Kidney tubule cell (primary cell): ENCODE results near the gene FAM83G.
"Not testable (repeated sequence)": the region's sequence is repeated elsewhere in the genome, so short reads cannot be mapped to it uniquely, and the experiment has no call there.

Experiments
- DNase-seq: peaks from one replicate; pipeline ENCODE4 v3.0.0-alpha.2; 2018; ENCODE audit warnings: low spot score

Gene FAM83G

DNA sequence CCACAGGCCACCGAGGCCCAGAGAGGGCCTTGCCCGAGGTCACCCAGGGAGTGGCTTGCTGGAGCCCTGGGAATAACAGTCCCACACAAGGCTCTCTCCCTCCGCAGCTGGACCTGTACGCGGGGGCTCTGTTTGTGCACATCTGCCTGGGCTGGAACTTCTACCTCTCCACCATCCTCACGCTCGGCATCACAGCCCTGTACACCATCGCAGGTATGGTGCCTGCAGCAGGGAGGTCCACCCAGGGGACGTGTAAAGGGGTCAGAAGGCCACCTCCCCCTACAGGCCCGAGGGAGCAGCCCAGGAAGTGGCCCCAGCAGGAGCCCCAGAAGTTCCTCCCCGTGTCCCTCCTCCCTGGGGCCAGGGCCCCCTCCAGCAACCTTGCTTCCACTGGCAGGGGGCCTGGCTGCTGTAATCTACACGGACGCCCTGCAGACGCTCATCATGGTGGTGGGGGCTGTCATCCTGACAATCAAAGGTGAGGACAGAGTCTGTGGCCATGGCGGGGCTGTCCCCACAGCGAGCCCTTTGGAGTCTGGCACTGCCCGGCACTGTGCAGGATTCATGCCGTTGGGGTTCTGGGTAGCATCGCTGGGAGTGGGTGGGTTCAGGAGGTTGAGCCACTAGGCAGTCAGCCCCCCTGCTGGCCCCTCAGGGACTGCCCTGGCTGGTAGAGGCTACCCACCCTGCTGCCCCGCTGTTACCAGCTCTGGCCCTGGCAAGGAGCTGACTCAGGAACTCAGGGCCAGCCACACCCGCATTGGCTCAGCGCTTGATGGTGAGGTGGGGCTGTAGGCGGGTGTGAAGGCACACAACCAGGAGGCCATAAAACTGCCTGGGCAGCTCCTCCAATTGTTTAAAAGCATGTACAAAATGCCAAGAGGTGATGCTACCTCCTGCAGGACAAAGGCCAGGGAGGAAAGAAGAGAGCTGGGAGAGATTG, 35.3 kb downstream of the FAM83G start:
- peak; percentile 38 for DNase-seq

GRCh38 chr17:18968345-18968744, 36.2 kb downstream of the FAM83G start:
- no peak for DNase-seq

DNA sequence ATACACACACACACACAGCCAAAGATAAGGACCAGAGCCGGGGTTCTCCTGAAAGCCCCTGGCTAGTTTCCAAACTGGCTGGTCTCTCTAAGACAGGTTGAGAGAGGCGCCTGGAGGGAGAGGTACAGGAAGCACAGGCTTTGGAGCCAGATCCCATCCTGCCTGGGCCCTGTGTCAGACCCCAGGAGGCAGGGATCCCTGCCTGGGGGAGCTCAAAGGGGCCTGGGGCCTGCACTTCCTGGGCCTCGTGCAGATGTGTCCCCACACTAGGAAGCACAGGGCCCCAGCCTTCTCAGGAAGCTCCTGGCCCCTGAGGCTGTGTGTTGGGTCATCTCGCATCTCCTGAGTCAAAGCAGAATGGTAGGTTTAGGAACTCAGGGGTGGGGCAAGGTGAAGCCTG, 36.6 kb downstream of the FAM83G start:
- DNase-seq = no peak

DNA sequence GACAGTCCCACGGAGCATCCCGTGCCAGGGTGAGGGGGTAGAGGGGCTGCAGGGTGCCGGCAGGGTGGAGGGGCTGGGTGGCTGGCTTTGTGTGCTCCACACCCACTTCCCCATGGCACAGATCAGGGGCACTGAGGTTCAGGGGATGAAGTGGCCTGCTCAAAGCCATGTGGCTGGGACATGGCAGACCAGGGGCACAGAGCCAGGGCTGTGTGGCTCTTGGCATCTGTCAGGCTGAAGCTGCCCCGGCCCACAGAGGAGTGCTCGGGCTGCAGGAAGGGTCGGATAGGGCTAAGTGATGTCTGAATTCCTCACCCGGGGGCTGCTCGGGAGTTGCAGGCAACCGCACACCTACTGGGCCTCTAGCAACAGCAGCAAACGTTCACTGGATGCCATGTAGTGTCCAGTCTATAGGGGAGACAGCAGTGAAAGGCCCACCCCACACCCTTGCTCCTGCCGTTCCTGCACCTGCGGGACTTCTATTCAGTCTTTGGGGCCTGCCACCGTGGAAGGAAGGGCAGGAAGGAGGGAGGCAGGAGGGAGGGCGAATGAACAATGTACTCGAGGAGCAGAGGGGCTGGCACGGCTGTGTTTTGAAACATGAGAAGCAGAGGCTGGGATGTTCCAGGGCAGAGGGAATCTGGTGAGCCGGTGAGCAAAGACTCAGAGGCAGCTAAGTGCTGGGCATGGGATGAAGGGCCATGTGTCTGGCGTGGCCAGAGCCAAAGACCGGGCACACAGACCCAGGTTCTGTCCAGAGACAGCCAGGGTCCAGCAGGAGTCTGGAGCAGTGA, 37.5 kb downstream of the FAM83G start:
- DNase-seq = no peak

DNA sequence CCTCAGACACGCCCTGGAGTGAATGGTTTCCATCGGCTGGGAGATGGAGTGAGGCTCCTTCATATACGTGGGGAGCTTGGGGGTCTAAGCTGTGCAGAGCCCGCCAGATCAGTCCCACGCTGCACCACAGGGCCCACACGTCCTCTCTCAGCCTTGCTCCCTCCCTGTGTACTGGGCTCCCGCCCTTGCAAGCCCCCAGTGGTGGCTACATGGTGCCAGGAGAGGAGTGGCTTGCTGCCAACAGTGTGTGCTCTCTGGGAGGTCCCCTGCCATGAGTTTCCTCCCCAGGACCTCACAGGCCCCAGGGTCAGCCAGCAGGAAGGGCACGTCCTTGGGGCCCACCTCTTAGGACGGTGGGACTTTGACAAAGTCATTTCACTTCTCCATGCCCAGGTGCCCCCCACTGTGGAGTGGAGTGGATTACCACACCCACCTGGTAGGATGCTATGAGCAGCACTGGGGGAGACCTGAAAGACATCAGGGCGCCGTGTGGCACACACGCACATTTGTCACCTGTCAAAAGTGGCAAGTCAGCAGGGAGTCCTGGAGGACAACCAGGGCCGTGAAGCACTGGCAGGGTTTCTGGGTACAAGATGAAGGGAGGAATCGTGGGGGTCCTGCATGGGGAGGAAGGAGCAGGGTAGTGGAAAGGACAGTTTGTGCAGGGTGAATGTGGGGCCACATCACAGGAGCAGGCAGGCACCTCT, 38.9 kb downstream of the FAM83G start:
- no peak for DNase-seq

- no peak for DNase-seq
These were observed 40.0 kb downstream of the FAM83G start for GRCh38 chr17:18964550-18964949.

- DNase-seq = no peak
These were observed 40.6 kb downstream of the FAM83G start for GRCh38 chr17:18964018-18964351.

DNA sequence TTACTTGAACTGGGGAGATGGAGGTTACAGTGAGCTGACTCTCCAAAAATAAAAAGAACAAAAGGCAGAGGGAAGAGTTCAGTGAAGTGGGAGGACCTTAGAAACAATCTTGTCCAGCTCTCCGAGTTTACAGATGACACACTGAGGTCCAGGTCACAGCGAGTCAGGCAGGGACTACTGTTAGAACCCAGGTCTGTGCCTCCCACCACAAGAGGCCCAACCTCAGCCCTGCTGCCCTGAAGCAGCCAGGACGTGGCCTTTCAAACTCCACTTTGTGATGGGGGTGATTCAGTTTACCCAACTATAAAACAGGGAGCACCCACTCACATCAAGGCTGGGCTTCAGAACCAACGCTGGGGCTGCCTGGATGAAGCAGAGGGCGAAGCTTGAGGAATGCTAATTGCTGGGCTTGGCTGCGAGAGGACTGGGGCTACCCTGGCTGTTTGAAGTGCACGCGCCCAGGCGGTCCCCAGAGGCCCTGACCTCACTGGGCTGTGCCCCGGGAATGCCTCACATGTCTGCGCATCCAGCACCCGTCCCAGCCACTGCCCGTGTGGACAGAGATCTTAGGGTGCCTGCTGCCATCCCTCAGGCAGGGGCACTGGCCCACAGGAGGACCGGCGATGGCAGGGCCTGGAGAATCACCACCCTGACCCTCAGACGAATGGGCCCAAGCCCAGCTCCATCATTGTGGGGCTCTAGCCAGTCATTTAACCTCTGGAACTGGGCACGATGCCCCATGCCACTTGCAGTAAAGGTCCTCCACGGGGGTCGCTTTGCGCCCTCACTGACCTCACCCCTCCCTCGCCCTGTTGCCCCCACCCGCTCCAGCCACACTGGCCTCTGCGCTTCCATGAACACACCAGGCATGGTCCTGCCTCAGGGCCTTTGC, 41.2 kb downstream of the FAM83G start:
- DNase-seq = peak; percentile 53

DNA sequence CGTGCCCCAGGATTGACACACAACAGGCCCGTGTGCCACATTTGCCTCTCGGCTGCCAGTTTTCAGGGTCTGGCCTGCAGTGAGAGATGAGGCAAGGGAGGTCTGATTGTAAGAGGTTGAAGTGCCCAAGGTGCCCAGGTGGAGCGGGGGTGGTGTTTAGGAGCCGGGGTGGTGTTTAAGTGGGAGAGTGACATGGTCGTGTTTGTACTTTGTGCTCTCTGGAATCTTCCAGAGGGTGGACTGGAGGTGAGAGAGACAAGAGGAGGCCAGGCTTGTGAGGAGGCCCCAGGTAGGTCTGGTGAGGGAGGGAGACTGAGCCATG, 42.1 kb downstream of the FAM83G start:
- no peak for DNase-seq

GRCh38 chr17:18961634-18962493, 42.7 kb downstream of the FAM83G start:
- DNase-seq = peak; percentile 20

DNA sequence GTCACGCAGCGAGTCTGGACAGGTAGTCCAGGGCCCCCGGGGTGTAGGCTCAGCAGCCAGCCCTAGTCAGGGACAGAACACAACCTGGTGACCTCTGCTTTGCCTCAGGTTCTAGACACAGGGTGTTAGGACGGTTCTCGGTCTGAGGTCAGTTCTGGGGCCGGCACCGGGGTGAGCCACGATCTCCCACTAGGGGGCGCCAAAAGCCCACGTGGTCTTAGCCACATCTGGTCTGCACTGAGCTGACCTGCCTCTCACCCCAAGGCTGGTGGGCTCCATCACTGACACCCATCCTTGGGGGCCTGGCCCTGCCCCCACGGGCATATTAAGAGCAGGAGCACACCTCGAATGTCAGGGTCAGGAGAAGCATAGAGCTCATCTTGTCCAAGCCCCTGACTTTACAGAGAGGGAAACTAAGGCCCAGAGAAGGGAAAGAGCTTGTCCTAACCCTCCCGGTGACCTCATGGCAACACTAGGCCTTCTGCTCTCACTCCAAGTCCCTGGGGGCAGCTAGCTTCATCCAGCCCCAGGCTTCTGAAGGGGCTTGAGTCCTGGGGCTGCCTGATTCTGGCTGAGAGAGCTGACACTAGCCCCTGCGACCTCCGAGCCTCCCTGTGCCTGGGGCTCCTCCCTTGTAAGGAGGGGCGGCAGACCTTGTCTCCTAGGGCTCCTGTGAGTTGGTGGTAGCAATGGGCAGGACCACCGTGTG, 43.6 kb downstream of the FAM83G start:
- peak; percentile 69 for DNase-seq

DNA sequence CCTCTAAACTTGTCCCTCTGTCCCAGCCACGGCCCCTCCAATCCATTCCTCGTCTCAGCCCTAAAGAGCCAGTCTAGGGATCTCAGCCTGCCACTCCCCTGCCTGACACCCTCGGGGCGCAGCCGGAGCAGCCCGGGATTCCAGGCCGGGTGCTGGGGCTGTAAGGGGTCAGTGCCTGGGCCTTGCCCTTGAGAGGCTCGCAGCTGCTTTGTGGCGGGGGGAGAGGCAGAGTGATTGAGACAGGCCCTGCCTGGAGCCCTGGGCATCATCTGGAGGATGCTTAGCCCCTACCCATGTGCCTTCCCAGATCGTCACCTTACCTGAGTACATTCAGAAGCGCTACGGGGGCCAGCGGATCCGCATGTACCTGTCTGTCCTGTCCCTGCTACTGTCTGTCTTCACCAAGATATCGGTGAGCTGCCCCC, 44.3 kb downstream of the FAM83G start:
- no peak for DNase-seq

DNA sequence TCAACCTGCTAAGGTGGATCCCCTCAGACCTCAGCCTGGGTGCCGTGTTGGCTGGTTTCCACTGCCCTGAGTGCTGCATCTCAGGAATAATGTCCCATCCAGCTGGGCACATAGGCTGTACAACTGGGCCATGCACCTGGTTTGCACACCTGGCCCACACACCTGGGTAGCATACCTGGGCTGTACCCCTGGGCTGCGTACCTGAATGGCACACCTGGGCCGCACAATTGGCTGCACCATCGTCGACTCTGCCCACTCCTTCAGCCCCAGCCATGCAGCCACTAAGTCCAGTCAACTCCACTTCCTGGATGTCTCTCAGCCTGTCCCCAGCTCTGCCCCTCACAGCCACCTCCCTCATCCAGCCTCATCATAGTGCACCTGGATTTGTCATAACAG, 44.7 kb downstream of the FAM83G start:
- no peak for DNase-seq

- DNase-seq = no peak
These were observed 45.3 kb downstream of the FAM83G start for GRCh38 chr17:18959071-18959844.

DNA sequence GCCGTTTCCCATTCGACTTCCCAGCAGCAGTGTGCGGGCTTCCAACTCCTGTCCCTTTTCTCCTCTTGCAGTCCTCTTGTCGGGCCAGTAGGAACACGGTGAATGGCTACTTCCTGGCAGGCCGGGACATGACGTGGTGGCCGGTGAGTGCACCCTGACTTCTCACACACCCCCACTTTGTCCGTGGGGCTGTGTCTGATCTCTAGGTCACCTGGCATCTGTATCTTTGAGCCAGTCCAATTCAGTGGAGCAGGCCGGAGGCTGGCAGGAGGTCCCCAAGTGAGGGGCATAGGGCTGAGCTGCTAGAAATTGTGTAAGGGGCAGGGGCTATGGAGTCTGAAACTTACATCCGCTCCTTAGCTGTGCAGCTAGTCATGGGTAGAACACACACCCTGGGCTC, 46.0 kb downstream of the FAM83G start:
- no peak for DNase-seq

DNA sequence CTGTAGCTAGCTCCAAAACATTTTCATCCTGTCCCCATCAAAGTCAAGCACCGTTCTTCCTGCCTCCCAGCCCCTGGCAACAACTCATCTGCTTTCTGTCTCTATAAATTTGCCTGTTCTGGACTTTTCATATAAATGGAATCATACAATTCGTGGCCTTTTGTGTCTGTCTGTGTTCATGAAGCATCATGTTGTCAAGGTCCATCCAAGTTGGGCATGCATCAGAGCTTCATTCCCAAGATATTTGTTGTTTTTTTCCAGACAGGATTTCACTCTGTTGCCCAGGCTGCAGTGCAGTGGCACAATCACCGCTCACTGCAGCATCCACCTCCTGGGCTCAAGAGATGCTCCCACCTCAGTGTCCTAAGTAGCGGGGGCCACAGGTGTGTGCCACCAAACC, 46.7 kb downstream of the FAM83G start:
- no peak for DNase-seq

GRCh38 chr17:18956581-18956980, 48.0 kb downstream of the FAM83G start:
- no peak for DNase-seq

DNA sequence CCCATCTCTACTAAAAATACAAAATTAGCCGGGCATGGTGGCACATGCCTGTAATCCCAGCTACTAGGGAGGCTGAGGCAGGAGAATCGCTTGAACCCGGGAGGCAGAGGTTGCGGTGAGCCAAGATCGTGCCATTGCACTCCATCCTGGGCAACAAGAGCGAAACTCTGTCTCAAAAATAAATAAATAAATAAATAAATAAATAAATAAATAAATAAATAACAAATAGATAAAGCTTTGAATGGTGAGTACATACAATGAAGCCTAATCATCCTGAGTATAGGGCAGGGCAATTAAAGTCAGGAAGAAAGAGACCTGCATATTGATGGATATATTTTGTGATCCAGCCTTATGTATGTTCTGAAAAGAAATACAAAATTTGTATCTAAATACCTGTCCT, 48.5 kb downstream of the FAM83G start:
- DNase-seq = not testable (repeated sequence)

DNA sequence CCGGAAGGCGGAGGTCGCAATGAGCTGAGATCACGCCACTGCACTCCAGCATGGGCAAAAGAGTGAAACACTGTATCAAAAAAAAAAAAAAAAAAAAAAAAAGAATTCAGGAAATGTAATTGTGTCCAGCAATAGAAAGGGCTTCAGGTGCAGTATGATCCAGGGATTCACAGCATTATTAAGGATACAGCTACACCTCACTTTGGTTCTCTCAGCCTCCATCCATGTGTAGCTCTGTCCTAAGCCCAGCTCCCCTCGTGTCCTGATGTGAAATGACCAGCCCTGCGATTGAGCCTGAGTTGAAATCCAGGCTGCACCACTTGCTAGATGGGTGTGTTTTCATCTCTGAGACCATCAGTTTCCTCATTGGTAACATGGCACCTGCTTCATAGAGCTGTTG, 49.6 kb downstream of the FAM83G start:
- no peak for DNase-seq
